Measurements from ENCODE around the gene VPS33B.

DNA sequence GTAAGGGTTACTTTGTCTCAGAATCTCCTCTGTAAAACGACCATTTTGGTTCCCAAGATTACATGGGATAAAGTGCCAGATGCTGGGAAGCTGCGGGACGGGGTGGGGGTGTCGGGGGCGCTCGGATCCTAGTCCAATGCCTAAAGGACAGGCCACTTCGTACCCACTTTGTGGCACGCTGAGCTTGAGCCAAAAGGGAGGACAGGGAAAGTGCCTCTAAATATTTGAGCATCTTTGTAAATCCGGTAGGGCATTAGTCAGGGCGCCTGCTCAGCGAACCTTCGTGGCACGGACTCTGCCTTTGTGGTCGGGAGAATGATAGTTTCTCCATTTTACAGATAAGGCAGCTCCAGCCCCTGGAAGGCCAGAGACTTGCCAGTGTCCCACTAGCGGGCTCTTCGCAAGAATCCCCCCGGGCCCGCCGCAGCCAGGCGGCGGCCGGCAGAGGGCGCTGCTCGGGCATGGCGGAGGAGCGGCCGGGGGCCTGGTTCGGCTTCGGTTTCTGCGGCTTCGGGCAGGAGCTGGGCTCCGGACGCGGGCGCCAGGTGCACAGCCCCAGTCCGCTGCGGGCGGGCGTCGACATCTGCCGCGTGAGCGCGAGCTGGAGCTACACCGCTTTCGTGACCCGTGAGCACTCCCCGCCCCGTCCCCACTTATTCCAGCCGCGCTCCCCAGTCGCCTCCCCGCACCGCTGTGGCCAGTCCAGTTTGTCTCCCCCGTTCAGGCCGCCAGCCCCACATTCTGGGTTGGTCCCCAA lies 65.9 kb downstream of the VPS33B start:
- TF ChIP-seq CTCF (tag by site-specific recombination; IDR thresholded peaks at IDR 0.05) (no peak), ZNF670 (tag by site-specific recombination; IDR thresholded peaks at IDR 0.05; ENCODE audit: low read depth) (no peak), ZNF350 (tag by site-specific recombination; IDR thresholded peaks at IDR 0.05) (no peak), ZNF768 (tag by site-specific recombination; IDR thresholded peaks at IDR 0.05) (no peak), ZNF10 (tag by site-specific recombination; IDR thresholded peaks at IDR 0.05) (no peak), REST (tag by site-specific recombination; IDR thresholded peaks at IDR 0.05) (no peak), ZBTB17 (tag by site-specific recombination; IDR thresholded peaks at IDR 0.05) (no peak), ZNF629 (tag by site-specific recombination; IDR thresholded peaks at IDR 0.05) (no peak), ZNF138 (tag by site-specific recombination; IDR thresholded peaks at IDR 0.05; ENCODE audit: borderline replicate concordance) (no peak), ZNF280C (tag by site-specific recombination; IDR thresholded peaks at IDR 0.05) (no peak), ZBTB7A (tag by site-specific recombination; IDR thresholded peaks at IDR 0.05; ENCODE audit: low read depth) (no peak), ZNF623 (tag by site-specific recombination; IDR thresholded peaks at IDR 0.05) (no peak), ZNF239 (tag by site-specific recombination; IDR thresholded peaks at IDR 0.05) (no peak)
- TF ChIP-seq, protein P1, sequence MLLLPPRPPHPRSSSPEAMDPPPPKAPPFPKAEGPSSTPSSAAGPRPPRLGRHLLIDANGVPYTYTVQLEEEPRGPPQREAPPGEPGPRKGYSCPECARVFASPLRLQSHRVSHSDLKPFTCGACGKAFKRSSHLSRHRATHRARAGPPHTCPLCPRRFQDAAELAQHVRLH (tag by site-specific recombination; IDR thresholded peaks at IDR 0.05): no peak
